Endometrium (tissue), 2 donors: ENCODE data around the gene PPID.
"Not testable (repeated sequence)": the region's sequence is repeated elsewhere in the genome, so short reads cannot be mapped to it uniquely, and the experiment has no call there.

Experiments
- FAIRE-seq: peaks from 2 replicates; lab custom pipeline; 2012; peaks lifted over from hg19 to GRCh38; lab: Jason Lieb, UNC
- donor health status: control.
- donor health status: control.

The PPID gene

GRCh38 chr4:158729716-158730559 lies 6.7 kb upstream of the PPID start:
- FAIRE-seq = peak; percentile 74

GRCh38 chr4:158728236-158728635 lies 5.0 kb upstream of the PPID start:
- no peak for FAIRE-seq

GRCh38 chr4:158726633-158727032 lies 3.4 kb upstream of the PPID start:
- no peak for FAIRE-seq

DNA sequence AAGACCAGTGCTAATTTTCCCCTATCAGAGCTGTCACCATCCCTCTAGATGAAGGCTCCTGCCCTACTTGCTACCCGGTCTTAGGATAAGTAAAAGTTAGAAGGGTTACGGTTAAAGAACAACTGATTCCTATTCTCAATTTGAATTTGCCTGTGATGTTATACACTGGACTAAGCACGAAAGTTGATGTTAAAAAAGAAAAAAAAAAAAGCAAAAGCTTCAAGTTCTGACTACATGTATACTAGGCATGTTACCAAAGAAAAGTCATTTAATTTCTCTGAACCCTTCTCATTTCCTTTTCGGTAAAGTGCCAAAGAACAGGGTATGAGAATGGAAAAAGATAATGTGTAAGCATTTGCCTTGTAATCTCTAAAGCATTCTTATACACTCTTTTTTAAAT lies 1.4 kb upstream of the PPID start:
- no peak for FAIRE-seq

- no peak for FAIRE-seq
These were observed 792 bp downstream of the PPID start for GRCh38 chr4:158722291-158722916.

DNA sequence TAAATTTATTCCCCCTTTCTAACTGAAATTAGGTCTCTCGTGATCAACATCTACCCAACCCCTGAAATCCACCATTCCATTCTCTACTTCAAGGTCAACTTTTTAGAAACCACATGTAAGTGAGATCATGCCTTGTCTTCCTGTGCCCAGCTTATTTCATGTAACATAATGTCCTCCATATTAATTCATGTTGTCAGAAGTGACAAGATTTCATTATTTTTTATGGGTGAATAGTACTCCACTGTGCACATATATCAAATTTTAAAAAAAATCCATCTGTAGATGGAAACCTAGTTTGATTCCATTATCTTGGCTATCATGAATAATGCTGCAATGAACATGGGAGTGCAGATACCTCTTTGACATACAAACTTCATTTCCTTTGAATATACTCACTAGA lies 1.5 kb downstream of the PPID start:
- FAIRE-seq = no peak

GRCh38 chr4:158715802-158716201 lies 7.4 kb downstream of the PPID start:
- no peak for FAIRE-seq

DNA sequence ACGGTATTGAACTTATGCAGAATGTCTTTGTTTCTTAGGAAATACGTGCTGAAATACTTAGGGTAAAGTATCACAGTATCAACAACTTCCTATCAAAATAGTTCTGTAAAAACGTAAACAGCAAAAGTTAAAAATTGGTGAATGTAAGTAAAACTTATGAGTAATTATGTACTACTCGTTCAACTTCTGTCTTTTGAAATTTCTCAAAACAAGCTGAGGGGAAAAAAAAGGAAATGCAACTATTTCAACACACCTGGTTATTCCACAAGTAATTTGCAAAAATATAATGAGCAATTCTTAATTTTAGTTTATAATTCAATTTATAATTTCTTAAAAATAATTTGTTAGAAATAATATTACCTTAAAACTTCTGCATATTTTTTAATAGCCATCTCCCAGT lies 8.3 kb downstream of the PPID start:
- FAIRE-seq = peak; percentile 69

DNA sequence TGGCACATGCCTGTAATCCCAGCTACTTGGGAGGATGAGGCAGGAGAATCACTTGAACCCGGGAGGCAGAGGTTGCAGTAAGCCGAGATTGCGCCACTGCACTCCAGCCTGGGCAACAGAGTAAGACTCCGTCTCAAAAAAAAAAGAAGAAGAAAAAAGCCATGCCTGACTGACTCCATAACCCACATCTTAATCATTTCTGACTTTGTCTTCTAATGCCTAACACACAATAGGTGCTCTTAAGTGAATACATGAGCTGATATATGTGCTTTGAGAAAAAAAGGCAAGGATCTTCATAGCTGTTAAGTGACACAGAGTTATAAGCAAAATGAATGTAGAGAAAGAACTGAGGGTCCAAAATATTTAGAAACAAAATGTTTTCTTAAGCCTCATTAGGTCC lies 10.6 kb downstream of the PPID start:
- not testable (repeated sequence) for FAIRE-seq

DNA sequence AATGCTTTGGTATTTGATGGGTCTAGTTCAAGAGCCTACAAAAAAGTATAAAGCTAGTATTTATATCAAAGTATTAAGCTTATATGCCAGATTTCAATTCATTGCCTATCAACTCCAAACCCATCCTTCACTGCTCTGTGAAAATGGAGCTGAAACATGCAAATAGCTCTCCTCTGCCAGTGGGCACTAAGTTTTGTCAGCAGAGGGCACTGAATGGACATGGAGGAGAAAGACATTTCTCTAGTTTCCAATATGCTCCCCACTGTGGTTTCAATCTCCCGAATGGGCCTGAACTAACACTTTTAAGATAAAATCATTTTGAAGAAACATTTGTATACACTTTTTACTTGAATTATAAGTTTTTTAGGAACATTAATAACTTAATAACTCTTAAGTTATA lies 12.4 kb downstream of the PPID start:
- FAIRE-seq = no peak

GRCh38 chr4:158704274-158704673 lies 18.9 kb downstream of the PPID start:
- FAIRE-seq = no peak

- no peak for FAIRE-seq
These were observed 34.4 kb downstream of the PPID start for GRCh38 chr4:158688813-158689212.

DNA sequence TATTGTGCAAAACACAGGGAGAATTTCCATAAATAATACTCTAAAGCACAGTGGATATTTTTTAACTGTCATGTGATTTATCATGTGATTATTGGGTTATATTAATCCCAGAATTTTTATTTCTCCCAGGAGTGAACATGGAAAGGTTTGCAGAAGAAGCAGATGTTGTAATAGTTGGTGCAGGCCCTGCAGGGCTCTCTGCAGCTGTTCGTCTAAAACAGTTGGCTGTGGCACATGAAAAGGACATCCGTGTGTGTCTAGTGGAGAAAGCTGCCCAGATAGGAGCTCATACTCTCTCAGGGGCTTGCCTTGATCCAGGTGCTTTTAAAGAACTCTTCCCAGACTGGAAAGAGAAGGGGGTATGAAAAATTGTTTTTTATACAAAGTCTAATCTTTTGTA lies 41.1 kb downstream of the PPID start:
- FAIRE-seq = no peak

DNA sequence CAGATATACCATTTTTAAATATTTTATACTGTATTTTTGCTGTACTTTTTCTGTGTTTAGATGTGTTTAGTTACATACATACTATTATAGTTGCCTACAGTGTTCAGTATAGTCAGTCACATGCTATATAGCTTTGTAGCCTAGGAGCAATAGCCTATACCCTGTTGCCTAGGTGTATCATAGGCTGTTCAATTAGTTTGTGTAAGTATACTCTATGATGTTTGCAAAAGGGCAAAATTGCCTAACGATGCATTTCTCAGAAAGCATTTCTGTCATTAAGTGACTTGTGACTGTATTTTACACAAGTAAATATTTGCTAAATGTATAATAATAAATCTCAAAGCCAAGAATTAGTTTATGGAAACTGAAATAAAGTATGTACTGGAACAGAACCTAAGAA lies 41.6 kb downstream of the PPID start:
- FAIRE-seq = no peak

- no peak for FAIRE-seq
These were observed 44.4 kb downstream of the PPID start for GRCh38 chr4:158678767-158679166.

DNA sequence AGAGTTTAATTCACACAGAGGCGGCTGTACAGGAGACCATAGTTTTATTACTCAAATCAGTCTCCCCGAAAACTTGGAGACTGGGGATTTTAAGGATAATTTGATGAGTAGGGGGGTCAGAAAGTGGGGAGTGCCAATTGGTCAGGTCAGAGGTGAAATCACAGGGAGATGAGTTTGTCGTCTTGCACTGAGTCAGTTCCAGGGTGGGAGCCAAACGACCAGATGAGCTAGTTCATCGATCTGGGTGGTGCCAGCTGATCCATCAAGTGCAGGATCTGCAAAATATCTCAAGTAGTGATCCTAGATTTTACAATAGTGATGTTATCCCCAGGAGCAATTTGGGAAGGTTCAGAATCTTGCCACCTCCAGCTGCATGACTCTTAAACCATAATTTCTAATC lies 47.1 kb downstream of the PPID start:
- no peak for FAIRE-seq

- FAIRE-seq = no peak
These were observed 49.6 kb downstream of the PPID start for GRCh38 chr4:158673633-158674032.

DNA sequence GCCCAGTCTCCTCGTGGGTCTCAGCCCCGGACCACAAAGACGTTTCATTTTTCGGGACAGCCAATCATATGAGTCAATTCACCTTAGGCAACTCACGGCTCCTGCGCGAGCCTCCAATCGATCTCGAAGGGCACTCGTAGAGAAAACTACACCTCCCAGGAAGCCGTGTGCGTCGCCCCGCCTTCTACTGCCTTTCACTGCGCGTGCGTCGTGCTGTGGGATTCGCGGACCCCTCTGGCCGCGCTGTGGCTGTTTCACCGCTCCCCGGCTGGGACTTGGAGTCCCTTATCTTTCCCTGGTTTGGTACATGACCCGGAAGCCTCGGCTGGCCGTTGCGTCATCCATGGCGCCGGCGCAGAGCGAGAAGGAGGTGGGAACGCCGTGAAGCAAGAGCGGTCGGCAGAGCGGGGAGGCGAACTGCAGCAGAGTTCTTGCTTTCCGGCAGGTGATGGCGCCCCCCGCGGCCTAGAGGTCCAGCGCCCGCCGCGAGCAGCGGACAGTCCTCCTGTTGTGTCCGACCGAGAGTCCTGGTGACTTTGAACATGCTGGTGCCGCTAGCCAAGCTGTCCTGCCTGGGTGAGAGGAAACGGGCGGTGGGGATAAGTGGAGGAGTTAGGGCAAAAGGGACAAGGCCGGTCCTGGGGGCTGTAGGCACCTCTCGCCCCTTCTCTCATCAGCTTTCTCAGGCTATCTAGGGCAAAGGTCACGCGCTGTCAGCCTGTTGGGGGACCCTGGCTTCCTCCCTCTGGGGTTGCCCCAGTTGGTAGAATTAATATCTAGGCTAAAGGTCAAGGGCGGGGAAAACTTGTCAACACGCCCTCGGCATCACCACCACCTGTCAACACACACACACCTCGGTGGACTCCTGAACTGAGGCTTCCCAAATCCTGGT lies 51.0 kb downstream of the PPID start, which contains the start of gene ETFDH:
Gene ETFDH (plus strand): TSS at position 382 of the 892 bp plus-strand sequence. CDS start 161 bp downstream, at position 543.
- peak; percentile 99 for FAIRE-seq

DNA sequence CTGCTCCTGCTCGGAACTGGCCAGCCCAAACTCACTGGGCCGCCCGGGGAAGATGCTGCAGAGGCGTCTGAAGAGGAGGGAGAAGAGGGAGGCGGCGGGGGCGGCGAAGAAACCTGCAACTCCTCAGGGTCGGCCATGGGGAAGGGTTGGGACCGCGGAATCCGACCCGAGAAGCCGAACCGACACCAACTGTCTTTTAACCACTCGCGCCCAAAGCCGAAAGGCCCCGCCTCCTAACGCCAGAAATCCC lies 51.6 kb downstream of the PPID start, which contains the start of gene C4orf46:
Gene C4orf46 (minus strand): TSS at position 223 of the 250 bp plus-strand sequence. CDS start 86 bp downstream, at position 137.
- no peak for FAIRE-seq

GRCh38 chr4:158670975-158671664 lies 52.1 kb downstream of the PPID start:
- FAIRE-seq = no peak

GRCh38 chr4:158669310-158669709 lies 53.9 kb downstream of the PPID start:
- no peak for FAIRE-seq

GRCh38 chr4:158667651-158668198 lies 55.5 kb downstream of the PPID start:
- no peak for FAIRE-seq
